GM12891 (cell line): ENCODE results near the gene BRD3.

Experiments used
- DNase-seq: peaks from one replicate; pipeline ENCODE4 v3.0.0; 2011; ENCODE audit warnings: low spot score; ENCODE audit not compliant: insufficient read length
- FAIRE-seq: peaks from 2 replicates; lab custom pipeline; 2011; peaks lifted over from hg19 to GRCh38; lab: Jason Lieb, UNC
- PAX5 ChIP-seq: IDR thresholded peaks from 2 replicates; pipeline ENCODE4 v1.6.1; 2011; ENCODE audit warnings: low read length, moderate library complexity, mild to moderate bottlenecking; ENCODE audit not compliant: insufficient read depth, severe bottlenecking
- POLR2A ChIP-seq: IDR thresholded peaks from 2 replicates; pipeline ENCODE4 v1.6.1; 2011; ENCODE audit warnings: low read depth, low read length, control low read depth
- POLR2AphosphoS5 ChIP-seq: IDR thresholded peaks from 2 replicates; pipeline ENCODE4 v1.6.1; 2011; ENCODE audit warnings: low read depth, low read length, control low read depth
- POU2F2 ChIP-seq: IDR thresholded peaks from 2 replicates; pipeline ENCODE4 v1.6.1; 2011; ENCODE audit warnings: low read depth, mild to moderate bottlenecking, control low read depth, low read length, moderate library complexity
- SPI1 ChIP-seq: IDR thresholded peaks from 2 replicates; pipeline ENCODE4 v1.6.1; 2011; ENCODE audit warnings: low read depth, low read length, control low read depth
- TAF1 ChIP-seq: IDR thresholded peaks from 2 replicates; pipeline ENCODE4 v1.6.1; 2011; ENCODE audit warnings: low read depth, low read length, control low read depth

Gene BRD3

DNA sequence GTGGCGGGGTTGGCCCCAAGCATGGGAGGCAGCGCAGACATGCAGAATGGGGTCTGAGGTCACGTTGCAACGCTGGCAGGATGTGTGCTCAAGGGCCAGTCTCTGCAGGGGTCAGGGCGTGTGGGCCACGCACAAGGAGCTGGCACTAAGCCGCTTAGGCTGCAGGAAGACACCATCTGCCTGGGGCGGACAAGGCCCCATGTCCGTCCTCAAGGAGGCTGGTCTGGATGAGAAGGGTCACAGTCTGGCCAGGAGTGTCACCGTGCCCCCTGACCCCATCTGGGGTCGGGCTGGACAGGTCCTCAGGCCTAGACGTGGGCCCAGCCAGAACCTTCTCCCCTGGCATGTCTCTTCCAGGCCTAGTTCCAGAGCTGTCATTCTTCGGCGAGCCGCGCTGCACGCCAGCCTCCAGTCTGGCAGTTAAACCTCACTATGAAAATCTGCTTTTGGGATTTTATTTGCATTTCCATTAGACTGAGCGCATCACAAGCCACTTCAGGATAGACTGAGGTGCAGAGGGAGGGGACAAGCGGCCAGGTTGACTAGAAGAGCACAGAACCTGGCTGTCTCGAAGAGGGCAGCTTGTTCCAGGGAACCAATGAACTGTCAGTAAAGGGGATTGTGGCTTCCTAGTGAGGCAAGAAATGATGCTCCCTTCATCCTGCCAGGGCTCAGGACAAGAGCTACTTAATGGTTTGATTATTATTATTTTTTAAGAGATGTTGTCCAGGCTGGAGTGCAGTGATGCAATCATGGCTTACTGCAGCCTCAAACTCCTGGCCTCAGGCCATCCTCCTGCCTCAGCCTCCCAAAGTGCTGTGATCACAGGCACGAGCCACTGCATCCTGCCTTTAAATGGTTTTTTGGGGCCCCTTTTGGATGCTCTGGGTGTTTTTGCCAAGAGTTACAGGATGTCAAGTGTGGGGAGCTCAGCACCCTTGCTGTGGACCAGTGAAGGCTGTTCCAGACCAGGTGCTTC, 38.3 kb downstream of the BRD3 start:
- no peak for TF ChIP-seq POLR2AphosphoS5
- no peak for TF ChIP-seq TAF1
- TF ChIP-seq POU2F2 = no peak
- no peak for TF ChIP-seq SPI1
- TF ChIP-seq PAX5 = no peak
- TF ChIP-seq POLR2A = no peak
- FAIRE-seq (no peak), DNase-seq (no peak)

GRCh38 chr9:134028575-134029247, 39.1 kb downstream of the BRD3 start:
- FAIRE-seq = no peak

DNA sequence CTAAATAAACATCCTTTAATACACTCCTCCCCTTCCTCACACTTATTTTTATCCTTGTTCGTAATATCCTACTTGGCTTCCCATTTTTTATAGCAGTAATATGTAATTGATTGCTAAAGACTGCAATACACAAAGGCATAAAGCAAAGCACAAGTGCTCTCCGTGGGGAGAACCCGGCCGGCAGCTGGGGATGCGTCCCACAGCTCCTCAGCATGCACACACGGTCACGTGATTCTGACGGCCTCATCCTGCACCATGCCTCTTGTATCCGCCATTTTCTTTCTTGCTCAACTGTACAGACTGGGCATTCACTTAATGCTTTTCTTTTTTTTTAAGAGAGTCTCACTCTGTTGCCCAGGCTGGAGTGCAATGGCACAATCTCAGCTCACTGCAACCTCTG, 39.8 kb downstream of the BRD3 start:
- TF ChIP-seq POU2F2 (no peak), SPI1 (no peak), POLR2A (no peak), TAF1 (no peak), PAX5 (no peak)
- DNase-seq = no peak
- FAIRE-seq = no peak

More at GRCh38 chr9:134028575-134029247, 39.1 kb downstream of the BRD3 start:
- TF ChIP-seq POLR2A = no peak
- no peak for TF ChIP-seq PAX5
- TF ChIP-seq POLR2AphosphoS5 = no peak
- TF ChIP-seq SPI1 = no peak
- no peak for TF ChIP-seq TAF1
- TF ChIP-seq POU2F2 = no peak
- no peak for DNase-seq

DNA sequence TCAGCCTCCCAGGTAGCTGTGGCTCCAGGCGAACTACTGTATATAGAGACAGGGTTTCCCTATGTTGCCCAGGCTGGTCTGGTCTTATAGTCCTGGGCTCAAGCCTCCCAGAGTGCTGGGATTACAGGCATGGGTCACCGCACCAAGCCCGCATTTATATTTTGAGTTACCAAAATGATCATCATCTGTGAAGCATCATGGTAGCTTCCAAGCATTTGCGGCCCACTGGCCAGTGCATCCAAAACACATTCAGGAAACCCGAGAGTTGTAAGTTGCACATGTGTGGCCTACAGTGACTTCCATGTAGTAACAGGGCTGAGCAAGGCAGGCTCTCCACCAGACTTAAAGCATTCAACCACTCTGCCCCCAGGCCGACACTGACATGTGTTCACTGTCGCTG, 40.3 kb downstream of the BRD3 start:
- no peak for TF ChIP-seq SPI1
- no peak for DNase-seq
- FAIRE-seq = no peak

DNA sequence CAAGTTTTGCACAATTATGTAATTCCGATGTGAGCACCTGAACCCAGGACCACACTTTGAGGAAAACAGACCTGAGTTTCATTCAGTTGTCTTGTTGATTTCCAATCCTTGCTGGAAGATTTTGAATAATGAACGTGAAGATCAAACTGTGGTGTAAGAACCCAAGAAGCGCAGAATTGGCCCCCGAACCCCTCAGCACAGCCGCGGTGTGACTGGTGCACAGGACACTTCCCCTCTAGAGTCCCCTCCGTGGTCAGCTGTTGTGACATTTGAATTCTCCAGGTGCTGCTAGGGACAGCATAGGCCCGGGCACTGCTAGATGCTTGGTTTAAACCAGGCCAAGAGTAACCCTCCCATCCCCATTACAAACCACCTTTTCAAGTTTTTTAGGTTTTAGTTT, 40.8 kb downstream of the BRD3 start:
- FAIRE-seq (no peak), DNase-seq (no peak)
- TF ChIP-seq POLR2AphosphoS5 = no peak
- no peak for TF ChIP-seq SPI1
- TF ChIP-seq POLR2A = no peak
- no peak for TF ChIP-seq PAX5
- no peak for TF ChIP-seq POU2F2
- no peak for TF ChIP-seq TAF1

DNA sequence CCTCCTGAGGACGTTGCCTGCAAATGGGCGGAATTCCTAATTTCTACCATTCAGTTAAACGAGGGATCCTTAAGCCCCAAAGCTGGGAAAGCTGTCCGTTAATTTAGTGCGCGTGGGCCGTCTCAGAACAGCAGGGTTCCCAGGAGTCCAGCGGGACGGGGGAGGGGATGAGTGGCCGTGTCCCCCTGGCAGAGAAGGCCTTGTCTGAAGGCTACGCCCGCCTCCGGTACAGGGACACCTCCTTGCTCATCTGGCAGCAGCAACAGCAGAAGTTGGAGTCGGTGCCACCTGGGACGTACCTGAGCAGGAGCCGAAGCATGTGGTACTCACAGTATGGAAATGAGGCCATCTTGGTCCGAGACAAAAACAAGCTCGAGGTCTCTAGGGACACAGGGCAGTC, 41.2 kb downstream of the BRD3 start:
- FAIRE-seq = no peak
- no peak for DNase-seq
- TF ChIP-seq SPI1 = no peak
- no peak for TF ChIP-seq POU2F2
- TF ChIP-seq POLR2A = no peak
- no peak for TF ChIP-seq PAX5
- no peak for TF ChIP-seq TAF1
- TF ChIP-seq POLR2AphosphoS5 = no peak

DNA sequence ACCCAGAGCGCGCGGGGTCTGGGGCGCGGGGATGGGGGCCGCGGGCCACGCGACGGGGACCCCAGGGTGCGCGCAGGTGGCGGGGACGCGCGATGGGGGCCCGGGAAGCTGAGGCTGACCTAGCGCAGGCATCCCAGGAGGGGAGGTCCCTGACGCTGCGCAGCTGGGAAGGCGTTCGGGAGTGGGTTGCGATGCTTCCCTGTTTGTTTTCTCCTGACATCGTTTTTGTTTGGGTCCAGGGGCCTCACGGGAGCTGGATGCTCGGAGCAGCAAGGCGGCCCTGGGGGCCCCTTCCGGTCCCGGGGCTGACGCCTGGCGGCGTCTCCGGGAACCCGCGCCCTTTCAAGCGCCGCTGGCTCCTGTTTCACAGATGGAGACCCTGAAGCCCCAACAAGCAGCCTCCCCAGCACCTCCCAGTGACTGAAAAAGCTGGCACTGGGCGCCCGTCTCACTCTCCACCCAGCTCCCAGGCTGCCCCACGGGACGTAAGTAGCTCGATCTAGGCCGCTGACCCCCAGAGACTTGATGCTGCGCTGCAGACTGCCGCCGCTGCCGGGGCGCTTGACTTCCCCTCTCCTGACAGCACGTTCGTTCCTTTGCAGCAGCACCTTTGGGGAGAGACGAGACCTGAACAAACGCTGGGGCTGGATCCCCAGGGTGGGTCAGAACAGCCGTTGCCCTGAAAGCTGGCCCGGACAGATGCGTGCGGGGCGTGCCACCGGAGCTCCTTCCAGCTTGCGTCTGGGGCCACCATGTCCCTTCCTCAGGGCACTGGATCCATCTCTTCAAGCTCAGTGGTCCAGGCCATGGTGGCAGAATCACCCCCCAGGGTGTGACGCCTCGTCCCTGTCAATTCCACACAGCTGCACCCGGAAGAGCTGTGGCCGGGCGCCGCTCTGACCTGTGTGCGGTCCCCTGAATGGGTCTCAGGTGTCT, 42.0 kb downstream of the BRD3 start:
- DNase-seq (peak; percentile 78), FAIRE-seq (no peak)
- TF ChIP-seq SPI1 (no peak), TAF1 (no peak), POU2F2 (0 out of 2 replicates have a peak, but pooled peaks have one; percentile 9), PAX5 (no peak), POLR2AphosphoS5 (no peak)

DNA sequence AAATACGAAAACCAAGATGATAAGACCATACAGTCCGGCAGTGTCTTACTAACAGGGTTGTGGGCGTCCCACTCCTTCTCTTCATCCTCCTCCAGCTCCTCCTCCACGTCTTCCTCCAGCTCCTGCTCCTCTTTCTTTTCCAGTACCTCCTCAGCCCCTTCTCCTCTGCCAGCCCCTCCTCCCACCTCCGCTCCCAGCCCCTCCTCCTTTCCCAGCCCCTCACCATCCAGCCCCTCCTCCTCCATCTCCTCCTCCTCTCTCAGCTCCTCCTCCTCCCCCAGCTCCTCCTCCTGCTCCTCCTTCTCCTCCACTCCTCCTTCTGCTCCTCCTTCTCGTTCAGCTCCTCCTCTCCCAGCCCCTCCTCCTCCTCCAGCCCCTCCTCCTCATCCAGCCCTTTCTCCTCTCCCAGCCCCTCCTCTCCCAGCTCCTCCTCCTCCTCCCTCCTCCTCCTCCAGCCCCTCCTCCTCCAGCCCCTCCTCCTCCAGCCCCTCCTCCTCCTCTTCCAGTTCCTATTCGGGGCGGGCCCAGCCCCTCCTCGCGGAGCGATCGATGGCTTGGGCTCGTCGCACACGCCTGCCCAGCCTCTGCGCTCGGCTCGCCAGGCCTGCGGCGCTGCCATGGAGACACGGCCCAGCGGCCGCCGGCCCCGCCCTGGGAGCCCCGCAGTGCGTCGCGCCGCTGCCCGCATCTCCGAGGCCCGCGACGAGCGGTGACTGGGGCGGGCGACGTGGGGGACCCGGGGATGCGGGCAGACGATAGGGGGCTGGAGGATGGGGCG, 42.8 kb downstream of the BRD3 start, which contains the start of gene BRD3OS:
TSS of gene BRD3OS (plus strand) at position 654 of the 778 bp plus-strand sequence. CDS start 1,267 bp downstream, outside the sequence.
- no peak for TF ChIP-seq POLR2A
- TF ChIP-seq POU2F2 = no peak; the same call in 1 of the 2 replicates
- TF ChIP-seq TAF1 = no peak
- 0 out of 2 replicates have a peak, but pooled peaks have one; percentile 6 for TF ChIP-seq SPI1
- TF ChIP-seq POLR2AphosphoS5 = no peak
- TF ChIP-seq PAX5 = peak; percentile 71
- FAIRE-seq (peak; percentile 99), DNase-seq (peak; percentile 92)
